GM18505 (cell line): ENCODE data around the gene CXCL6.

Experiments used
- ATAC-seq: cut with Tn5 transposase; IDR thresholded peaks from one replicate; pipeline ENCODE4 v1.9.1; 2021; ENCODE audit not compliant: unreplicated experiment
- POLR2A ChIP-seq: IDR thresholded peaks from 4 replicates; pipeline ENCODE4 v1.6.1; 2011; ENCODE audit warnings: borderline replicate concordance; ENCODE audit not compliant: insufficient read depth, insufficient read length; ENCODE audit errors: extremely low read depth

CXCL6 gene

GRCh38 chr4:73864961-73865360 is 28.5 kb downstream of the CXCL6 start:
- no peak for ATAC-seq
- TF ChIP-seq POLR2A = no peak

DNA sequence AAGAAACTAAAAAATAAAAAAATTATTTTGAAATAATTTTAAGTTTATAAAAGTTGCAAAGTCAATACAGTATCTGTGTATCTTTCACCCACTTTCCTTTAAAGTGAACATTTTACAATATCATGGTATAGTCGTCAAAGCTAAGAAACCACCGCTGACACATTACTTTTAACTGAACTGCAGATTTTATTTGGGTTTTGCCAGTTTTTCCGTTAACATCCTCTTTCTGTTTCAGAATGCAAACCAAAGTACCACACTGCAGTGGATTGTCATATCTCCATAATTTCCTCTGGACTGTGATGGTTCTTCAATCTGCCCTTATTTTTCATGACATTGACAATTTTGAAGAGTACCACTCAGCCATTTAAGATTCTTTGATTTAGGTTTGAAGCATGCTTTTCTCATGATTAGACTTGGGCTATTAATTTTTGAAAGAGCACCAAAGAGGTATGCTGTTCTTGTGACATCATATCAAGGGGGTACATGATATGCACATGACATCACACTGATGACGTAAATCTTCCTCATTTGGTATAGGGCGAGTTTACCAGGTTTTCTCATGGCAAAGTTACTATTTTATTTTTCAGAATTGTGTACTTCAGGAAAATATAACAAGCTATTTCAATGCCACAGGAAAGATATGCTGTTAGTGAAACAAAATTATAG is 29.1 kb downstream of the CXCL6 start:
- no peak for ATAC-seq

DNA sequence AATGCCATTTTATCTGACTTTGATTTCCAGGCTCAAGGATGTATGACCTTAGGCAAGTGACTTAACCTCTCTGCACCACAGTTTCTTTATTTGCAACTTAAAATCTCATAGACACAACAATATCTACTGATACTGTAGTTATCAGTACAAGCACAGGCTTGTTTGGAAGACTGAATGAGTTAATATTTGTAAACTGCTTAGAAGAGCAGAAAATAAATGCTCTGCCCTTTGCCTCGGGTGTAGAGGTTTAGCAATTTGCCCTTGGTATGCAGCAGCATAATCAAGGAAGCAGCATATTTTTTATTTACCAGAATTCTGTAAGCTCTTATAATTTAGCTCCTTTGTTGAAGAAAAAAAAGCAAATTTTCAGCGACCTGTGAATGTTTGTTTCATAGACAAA is 29.8 kb downstream of the CXCL6 start:
- no peak for TF ChIP-seq POLR2A
- no peak for ATAC-seq

More for the DNA sequence above, 29.1 kb downstream of the CXCL6 start:
- no peak for TF ChIP-seq POLR2A

DNA sequence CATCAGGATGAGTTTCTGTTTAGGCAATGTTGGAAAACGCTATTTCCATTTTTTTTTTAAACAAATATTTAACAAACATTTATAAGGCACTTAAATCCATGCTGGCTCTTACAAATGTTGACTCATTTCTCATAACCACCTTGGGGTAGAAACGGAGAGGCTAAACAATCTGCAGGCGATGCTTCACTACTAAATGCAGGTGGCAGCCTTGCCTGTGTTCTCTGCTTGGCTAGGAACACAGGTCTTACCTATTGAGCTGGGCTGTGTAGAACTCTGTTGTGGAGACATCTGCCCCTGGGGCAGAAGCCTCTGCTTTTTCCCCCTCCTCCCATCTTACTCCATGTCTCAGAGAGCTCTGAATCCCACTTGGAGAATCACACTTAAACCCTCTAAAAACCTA is 31.3 kb downstream of the CXCL6 start:
- ATAC-seq = no peak

GRCh38 chr4:73868206-73869129 is 32.0 kb downstream of the CXCL6 start:
- no peak for TF ChIP-seq POLR2A
- ATAC-seq = no peak

More for the DNA sequence above, 31.3 kb downstream of the CXCL6 start:
- no peak for TF ChIP-seq POLR2A

DNA sequence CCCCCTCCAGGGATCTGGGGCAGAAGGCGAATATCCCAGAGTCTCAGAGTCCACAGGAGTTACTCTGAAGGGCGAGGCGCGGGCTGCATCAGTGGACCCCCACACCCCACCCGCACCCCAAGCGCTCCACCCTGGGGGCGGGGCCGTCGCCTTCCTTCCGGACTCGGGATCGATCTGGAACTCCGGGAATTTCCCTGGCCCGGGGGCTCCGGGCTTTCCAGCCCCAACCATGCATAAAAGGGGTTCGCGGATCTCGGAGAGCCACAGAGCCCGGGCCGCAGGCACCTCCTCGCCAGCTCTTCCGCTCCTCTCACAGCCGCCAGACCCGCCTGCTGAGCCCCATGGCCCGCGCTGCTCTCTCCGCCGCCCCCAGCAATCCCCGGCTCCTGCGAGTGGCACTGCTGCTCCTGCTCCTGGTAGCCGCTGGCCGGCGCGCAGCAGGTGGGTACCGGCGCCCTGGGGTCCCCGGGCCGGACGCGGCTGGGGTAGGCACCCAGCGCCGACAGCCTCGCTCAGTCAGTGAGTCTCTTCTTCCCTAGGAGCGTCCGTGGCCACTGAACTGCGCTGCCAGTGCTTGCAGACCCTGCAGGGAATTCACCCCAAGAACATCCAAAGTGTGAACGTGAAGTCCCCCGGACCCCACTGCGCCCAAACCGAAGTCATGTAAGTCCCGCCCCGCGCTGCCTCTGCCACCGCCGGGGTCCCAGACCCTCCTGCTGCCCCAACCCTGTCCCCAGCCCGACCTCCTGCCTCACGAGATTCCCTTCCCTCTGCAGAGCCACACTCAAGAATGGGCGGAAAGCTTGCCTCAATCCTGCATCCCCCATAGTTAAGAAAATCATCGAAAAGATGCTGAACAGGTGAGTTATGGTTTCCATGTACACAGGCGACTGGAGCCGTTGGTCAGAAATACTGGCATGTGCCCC is 32.9 kb downstream of the CXCL6 start, which contains the start of gene CXCL1:
TSS of gene CXCL1 (plus strand) at position 264 of the 926 bp plus-strand sequence. CDS start at position 342, 78 bp downstream.
- no peak for TF ChIP-seq POLR2A
- no peak for ATAC-seq

DNA sequence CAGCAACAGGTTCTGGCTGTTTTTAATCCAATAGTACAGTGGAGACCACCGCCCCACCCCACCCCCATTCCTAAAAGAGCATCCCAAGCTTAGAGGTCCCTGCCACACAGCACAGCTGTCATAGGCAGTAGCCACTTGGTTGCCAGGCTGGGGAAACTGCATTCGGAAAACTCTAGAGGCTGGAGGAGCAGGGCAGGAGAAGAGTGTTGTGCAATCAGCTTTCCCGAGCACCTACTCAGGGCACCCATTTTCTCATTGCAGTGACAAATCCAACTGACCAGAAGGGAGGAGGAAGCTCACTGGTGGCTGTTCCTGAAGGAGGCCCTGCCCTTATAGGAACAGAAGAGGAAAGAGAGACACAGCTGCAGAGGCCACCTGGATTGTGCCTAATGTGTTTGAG is 33.8 kb downstream of the CXCL6 start:
- ATAC-seq = no peak

GRCh38 chr4:73870768-73871167 is 34.3 kb downstream of the CXCL6 start:
- TF ChIP-seq POLR2A = no peak
- ATAC-seq = no peak

More for the DNA sequence above, 33.8 kb downstream of the CXCL6 start:
- TF ChIP-seq POLR2A = no peak

GRCh38 chr4:73871511-73872310 is 35.2 kb downstream of the CXCL6 start:
- no peak for ATAC-seq

GRCh38 chr4:73872316-73873108 is 36.0 kb downstream of the CXCL6 start:
- ATAC-seq = no peak
- no peak for TF ChIP-seq POLR2A

More at GRCh38 chr4:73871511-73872310, 35.2 kb downstream of the CXCL6 start:
- TF ChIP-seq POLR2A = no peak

- TF ChIP-seq POLR2A = no peak
- no peak for ATAC-seq
These were observed 37.9 kb downstream of the CXCL6 start for GRCh38 chr4:73874386-73874785.
